ENCODE data around the gene OSBP2.

Gene OSBP2

DNA sequence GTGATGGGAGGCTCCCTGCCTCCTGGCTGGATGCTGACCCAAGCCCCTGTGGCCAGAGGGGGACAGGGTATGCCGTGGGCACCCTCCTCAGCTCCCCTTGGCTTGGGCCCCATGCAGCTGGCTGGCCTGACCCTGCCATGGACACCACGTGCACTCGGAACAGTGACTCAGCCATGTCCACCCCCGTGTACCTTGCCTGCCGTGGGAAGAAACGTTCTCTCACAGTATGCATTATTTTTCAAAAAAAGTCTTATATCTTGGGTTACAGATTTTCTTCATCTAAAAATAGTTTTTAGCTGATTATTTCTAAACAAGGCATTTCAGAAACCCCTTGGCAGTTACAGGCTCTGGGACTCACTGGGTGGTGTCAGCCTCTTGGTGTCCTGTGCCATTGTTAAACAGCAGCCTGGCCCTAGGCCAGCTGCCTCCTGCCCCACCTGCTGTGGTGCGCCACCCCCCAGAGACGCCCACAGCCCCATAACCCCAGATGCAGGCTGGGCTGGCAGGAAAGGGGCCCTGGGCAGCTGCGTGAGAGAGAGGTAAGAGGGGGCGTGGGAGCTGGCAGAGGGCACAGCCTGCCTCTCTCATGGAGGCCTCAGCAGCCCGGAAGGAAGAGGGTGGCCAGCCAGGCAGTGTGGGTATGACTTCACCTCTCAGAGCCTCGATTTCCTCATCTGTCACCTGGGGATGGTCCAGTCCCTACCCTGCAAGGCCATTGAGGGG, 174.2 kb downstream of the OSBP2 start:
- no peak for DNase-seq (ENCODE audit: low spot score)

DNA sequence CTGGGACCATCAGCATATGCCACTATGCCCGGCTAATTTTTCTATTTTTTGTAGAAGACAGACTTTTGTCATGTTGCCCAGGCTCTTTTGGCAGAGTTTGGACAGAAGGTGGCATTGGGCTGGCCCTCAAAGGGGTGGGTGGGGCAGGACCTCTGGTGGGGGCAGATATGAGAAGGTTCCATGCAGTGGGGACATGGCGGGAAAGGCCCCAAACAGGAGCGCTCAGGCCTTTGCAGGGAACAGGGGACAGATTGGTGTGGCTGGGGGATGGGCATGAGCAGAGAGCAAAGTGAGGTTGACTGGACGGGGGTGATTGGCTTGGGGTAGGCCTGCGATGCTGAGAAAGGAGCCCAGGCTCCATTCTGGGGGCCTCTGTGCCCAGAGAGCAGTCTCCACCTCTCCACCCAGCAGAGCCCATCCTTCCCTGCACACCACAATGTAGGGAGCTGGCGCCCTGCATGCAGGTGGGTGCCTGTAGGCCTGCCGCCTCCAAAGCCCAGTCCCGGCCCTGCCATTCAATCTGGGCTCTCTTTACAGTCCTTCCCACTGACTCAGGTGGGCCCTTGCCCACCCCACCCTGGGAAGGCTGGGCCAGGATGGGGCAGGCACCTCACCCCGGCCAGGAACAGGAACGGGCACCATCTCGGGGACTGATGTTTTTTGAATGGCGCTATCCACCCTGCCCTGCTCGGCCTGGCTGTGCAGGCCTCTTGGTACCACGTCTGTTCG, 175.2 kb downstream of the OSBP2 start:
- DNase-seq (ENCODE audit: low spot score), result no peak

DNA sequence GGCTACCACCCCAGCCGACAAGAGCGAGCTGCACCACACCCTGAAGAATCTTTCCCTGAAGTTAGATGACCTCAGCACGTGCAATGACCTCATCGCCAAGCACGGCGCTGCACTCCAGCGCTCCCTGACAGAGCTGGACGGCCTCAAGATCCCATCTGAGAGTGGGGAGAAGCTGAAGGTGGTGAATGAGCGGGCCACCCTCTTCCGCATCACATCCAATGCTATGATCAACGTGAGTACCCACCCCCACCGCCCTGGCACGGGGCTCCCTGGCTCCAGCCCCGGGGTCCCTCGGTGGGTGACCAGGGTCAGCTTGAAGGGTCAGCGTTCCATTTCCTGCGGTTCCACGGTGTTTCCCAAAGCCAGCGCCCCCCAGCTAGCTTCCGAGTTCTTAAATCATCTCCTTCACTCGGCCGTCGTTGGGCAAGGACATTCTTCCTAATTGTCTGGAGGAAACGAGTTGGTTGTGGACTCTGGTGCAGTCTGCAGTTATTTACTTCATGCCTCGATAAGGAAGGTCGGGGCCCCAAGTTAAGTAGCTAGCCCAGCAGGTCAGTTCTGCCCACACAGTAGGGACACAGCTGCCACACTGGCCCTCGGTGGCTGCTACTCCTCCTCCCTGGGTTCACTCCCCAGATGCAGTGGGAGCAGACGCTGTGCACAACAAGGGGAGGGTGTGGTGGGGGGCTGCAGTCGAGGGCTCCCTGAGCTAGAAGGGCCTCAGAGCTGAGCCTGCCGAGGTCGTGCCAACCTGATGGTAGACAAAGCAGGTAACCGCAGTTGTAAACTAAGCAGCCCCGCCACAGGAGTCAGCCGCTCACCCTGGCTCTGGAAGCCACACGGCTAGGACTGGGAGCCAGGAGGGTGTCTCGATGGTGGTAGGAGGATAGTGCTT, 176.0 kb downstream of the OSBP2 start:
- DNase-seq (ENCODE audit: low spot score), result no peak

DNA sequence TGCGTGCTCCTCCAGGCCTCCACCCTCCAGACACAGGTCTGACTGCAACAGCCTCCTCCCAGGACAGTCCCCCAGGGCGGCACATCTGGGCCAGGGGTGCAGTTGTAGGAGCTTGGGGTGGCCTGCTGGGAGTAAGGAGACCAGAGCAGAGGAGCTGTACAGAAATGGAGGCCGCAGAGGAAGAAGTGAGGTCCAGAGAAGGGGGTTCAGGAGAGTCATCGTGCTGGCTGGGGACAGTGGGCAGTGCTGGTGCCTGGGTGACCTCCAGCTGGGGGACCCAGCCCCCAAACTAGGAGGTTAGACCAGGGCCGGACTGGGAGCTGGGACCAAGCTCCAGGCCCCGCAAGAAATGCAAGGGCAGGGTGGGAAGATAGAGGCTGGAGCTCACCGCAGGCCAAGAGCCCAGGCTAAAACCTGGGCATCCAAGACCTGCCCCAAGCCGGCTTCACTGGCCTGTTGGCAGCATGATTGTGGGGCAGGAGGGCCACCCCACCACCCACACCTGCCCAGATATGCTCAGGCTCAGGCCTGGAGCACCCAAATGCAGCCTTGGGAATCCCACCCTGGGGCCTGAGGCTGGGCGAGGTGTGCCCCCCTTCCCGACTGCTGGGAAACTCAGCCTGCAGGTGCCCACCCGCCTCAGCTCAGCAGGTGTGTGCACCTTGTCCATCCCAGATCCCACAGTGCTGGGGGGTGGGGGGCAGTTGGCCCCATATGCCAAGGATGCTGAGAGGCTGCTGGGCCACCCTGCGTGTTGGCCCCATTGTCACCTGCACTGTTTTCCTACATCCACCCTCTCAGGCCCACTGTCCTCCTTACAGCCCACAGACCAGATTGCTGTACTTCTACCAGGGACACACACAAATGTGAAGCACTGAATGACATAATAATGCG, 177.0 kb downstream of the OSBP2 start:
- DNase-seq (ENCODE audit: low spot score), result no peak

DNA sequence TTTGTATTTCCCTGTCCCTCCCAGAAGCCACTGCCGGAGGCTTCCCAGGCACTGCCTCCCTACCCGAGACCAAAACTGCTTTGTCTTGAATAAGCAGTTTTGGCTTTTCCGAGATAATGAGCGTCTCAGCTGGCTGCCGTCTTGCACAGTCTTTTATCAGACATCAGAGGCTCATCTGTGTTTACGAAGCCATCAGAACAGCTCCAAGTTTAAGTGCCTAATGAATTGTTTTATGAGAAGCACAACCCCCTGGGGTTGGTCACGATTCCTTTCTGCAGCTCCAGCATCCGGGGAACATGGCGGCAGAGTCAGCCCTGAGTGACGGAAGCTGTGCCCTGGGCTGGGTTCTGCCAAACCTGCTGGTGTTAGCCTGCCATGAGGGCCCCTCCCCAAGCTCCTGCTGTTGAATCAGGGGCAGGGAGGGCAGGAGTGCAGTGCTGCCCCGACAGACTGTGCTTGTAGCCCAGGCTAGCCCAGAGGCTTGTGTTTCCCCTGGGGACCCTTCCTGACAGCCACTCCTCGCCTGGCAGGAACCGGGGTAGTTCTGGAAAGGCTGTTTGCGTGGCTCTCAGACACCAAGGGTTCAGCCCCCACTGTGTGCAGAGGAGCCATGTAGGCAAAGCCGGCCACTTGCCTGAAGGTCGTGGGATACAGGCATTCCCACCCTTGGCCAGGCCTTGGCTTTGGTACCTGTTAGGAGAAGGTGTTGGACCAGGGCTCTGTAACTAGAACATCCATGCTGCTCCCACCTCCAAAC, 177.8 kb downstream of the OSBP2 start:
- no peak for DNase-seq (ENCODE audit: low spot score)

DNA sequence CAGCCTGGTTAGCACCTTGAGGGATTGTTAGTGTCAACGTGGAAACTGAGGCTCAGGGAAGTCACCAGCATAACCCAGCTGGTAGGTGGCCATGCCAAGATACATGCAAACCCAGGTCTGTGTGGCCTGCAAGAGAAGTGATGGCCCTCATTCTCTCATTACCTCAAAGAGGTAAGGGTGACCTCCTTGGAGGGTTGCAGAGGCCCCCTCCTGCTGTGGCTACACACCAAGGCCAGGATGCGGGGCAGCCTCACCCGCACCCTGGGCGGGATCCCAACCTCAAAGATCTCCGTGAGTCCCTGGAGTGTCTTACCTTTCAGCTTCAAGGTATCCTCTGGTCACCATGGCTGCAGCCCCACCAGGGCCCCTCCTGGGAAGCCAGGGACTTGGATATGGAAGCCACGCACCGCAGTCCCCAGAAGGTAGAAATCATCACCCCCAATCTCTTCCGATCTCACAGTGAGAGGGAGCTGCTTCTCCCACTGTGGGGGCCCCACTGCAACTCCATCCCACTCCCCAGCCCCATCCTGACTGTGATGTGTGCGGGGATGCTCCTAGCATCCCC, 178.5 kb downstream of the OSBP2 start:
- no peak for DNase-seq (ENCODE audit: low spot score)

DNA sequence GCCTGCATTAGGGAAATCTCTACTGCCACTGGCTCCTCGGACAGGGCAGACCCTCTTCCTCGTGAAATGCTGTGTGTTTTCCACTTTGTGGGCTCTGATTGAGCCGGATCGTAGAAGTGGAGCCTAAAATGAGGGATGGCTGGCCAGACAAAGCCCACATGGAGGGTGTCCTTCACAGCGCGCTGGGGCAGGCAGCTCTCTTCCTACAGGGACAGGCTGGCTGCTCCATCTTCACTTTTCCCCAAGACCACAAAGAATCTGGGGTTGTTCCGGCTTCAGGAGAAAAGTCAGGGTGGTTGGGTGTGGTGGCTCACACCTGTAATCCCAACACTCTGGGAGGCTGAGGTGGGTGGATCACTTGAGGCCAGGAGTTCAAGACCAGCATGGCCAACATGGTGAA, 179.0 kb downstream of the OSBP2 start:
- DNase-seq (ENCODE audit: low spot score), result no peak

DNA sequence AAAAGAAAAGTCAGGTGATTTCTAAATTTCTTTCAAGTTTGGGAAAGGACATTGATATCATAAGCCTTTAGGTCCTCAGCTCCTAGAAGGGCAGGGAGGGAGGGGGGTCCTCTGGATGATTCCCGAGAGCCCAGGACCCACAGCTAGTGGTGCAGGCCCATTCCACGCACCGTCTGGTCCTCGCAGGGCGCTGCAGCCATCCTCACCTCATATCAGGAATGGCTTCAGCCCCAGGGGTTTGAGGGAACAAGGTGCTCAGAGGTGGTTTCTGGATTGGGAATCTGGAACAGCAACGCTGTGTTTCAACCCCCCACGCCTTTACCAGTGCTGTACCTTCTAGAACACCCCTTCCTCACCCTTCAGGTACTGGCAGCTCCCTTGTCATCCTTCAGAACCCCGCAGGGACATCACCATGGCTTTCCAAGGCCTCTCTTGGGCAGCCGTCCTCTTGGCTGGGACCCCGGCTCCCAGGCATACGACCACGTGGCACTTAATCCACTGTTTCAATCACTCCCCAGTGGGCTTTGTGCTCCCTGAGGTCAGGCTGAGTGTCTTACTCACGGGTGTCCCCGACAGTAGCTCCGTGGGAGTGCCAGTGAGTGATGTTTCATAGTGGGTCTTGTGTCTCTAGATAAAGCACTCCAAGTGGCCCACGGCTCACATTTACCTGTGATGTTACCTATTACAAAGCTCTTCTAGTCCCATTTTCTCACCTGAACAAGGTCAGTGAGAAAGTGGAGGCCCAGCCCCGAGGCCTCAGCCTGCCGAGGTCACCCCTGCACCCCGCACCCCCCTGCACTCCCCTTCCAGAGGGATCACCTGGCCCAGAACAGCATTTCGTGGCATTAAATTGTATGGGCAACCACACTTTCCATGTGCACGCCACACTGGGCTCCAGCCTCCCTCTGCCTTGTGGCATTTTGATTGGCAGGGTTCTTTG, 180.0 kb downstream of the OSBP2 start:
- no peak for DNase-seq (ENCODE audit: low spot score)

DNA sequence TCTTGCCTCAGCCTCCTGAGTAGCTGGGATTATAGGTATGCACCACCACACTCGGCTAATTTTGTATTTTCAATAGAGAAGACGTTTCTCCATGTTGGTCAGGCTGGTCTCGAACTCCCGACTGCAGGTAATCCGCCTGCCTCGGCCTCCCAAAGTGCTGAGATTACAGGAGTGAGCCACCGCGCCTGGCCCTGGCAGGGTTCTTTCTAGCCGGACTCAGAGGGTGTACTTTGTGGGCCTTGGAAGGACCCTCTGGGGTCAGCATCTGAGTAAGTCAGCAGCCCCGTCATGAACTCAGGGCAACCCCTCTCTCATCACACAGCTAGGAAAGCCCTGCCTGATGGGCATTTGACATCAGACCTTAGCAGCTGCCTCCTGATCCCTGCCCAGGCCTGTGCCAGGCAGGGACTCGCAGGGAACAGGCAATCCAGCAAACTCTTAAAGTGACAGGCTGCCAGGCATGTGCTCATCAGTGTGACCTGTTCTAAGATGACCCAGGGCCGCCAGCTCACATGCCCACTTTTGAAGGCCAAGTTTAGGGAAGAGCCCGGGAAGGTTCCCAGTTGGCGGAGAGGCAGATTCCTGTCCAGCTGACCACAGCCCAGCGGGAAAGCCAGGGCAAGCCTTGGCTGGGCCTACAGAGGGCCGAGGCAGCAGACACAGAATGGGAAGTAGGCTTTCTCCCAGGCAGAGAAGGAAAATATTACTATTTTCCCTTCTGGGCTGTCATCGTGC, 181.0 kb downstream of the OSBP2 start:
- no peak for DNase-seq (ENCODE audit: low spot score)

DNA sequence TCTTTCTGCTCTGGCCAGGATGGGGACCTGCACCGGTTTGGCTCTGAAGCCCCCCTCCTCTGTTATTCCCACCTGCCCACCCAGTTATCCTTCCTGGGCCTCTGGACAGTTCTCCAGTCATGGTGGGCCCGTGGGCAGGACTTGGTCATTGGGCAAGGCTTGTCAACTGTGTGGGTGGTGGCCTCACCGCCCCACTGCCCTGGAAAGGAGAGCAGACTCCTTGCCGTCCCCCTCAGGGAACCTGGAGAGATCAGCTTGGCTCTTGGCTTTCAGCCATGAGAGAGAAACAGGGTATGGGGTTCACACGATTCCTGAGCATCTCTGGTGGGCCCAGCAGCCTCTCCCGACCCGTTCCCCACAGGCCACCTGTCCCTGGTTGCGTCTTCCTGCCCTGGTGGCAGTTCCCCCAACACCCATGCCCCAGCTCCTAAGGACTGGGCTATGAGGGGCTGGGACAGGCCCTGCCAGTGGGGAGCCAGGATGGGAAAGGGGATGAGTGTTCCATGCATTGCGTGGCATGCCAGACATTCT, 181.6 kb downstream of the OSBP2 start:
- no peak for DNase-seq (ENCODE audit: low spot score)

DNA sequence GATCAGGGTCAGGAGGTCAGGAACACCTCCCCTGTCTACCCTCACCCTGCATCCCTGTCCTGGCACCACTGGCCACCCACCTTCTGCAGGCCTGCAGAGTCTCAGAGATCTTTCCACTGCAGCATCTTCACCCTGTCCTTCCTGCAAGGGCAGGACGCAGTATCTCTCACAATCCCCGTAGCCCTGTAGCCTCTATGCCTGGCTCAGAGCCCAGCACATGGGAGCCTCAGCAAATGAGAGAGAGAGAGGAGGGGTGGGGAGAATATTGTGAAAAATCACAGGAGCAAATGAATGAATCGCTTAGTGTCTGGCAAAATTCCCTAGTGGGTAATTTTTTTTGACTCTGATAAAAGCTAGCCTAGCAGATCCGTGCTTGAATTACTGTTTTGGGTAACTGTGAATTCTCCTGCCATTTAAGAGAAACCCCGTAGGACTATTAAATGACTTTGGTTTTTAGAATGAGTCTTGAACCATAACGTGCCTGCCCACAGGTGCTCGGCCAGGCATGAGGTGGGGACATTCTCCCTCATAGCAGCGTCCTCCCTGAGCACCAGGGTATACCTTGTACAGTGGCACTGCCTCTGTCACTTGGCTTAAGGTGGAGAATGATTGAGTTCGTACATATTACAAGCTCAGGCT, 182.4 kb downstream of the OSBP2 start:
- DNase-seq (ENCODE audit: low spot score), result no peak

DNA sequence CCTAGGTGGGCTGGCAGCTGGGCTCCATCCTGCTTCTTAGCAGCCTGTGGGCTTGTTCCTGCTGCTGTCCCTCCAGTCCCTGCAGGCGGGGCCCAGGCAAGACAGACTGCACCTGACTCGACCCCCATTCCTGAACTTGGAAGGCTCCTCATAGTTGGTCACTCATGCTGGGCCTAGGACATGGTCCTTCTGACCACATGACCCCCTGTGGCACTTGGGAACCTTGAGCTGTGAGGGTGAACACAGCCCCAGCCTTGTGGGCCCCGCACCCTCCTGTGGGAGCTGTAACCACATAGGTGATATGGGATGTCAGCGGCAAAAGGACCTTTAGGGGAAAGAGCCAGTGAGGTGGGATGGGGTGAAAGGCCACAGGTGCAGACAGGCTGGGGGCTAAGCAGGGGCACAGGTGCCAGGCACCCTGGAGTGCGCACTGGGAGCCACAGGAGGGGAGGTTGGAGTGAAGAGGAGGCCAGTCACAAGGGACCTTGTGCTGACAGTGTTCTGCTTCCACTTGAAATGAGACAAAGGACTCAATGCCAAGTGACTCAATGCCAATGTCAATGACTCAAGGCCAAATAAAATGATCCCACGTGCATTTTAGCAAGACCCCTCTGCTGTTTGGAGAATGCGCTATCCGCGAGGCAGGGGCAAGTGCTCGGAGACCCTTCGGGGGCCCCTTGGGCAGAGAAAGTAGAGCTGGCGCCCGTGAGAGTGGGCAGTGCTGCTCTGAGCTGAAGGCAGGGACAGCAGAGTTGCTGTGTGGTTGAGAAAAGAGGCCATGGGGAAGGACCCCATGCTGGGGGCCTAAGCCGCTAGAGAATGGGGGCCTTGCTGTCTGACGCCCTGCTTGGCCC, 183.2 kb downstream of the OSBP2 start:
- no peak for DNase-seq (ENCODE audit: low spot score)

DNA sequence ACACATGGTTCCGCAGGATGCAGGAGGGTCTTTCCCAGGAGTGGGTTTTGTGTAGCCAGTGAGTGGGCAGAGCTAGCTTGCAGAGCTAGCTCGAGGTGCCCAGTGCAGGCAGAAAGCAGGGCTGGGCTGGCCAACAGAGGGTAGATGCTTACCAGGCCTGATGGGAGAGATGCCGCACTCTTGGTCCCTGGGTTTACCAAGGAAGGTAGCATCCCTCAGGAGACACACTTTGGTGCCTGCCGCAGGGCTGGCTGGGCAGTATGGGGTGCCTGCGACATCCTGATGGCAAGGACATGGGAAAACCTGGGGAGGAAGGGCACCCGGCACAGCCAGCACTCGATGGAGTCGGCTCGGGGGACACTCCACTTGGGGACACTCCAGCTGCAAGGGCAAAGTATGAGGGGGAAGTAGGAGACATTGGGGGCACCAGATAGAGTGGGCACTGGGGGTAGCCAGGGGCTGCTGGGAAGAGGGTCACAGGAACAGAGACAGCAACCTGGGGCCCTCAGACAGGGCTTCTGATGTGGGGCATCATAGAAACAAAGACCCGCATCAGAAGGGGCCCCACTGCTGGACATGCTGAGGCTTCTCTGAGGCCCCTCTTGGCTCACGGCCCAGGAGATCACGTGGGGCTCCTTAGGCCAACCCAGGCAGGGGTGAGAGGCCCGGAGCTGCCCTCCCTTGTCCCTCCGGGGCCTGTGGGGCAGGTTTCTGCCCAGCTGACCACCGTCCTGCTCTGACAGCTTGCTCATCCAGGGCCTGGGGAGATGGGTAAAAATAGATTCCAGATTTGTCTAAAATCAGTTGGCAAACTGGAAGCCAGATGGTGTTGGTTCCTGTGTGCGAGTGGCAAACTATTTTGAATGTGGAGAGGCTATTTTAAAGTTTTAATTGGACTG, 184.1 kb downstream of the OSBP2 start:
- no peak for DNase-seq (ENCODE audit: low spot score)

DNA sequence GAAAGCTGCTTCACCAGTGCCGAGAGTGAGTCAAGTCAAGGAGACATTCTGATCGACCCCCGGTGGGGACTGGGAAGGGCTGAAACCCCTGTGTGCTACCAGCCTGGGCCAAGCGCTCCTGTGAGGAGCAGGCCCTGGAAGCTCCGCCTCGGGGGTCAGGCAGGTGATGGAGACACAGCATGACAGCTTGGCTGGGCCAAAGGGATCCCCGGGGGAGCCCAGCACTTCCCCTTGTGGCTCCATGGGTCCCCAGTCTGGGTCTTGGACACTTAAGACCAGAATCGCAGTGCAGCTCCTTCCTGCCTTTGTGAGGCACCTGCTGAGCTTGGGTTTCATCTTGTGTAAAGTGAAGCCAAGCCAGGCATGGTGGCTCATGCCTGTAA, 184.7 kb downstream of the OSBP2 start:
- DNase-seq (ENCODE audit: low spot score), result no peak

DNA sequence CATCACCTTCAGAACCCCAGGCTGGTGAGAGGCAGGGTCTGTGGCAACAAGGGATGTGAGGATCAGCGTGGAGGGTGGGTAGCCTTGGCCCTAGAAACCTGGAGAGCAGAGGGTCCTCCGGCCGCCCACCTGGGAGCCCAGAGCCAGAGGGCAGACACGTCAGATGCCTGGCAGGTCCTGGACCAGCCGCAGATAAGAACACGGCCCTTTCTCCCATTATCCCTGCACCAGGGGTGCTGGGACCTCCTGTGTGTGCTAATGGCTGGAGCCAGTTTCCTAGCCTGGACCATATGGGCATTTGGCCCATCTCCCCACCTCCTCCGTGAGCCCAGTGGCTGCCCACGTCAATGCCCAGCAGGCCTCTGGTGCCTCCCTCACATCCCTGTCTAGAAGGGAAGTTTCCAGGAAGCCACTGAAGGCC, 185.5 kb downstream of the OSBP2 start:
- no peak for DNase-seq (ENCODE audit: low spot score)

DNA sequence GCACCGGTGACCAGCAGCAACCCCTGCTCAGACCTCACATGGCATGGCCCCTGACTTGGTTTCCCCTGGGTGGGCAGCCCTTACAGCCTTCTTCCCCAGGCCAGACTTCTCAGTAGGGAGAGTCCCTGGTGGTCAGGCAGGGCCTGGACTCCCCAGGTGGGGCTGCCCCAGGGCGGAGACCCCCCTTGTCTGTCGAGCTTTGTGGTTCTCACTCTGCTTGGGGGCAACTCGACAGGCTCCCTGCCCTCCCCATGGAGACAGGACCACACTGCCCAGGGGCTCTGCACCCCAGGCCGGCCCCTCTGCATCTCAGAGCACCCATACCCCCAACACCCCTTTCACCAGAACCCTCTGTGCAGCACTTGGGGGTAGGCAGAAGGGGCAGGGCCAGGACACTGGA, 186.2 kb downstream of the OSBP2 start:
- DNase-seq (ENCODE audit: low spot score), result no peak
